Measurements from ENCODE around the gene KRTAP4-9.
"Not testable (repeated sequence)": the region's sequence is repeated elsewhere in the genome, so short reads cannot be mapped to it uniquely, and the experiment has no call there.

KRTAP4-9 gene

DNA sequence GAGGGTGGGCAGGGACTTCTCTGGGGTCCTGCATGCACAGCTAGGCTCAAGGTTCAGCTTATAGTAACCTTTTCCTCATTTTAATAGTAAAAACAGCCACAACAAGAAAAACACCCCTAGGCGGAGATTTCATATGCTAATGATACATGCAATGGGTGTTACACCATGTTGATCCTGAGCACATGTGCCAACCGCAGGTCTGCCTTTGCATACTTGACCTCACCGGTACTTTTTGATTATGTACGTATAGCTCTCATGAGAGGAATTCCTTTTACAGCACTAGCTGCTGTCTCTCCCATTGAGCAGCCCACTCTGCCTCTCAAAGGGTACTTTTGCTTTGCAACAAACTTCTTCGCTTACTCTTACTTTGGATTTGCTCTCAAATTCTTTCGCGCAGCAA is 9.1 kb upstream of the KRTAP4-9 start:
- in situ Hi-C loops (cut with MboI; ENCODE audit: low sequenced_read_pairs), result no loop called here

DNA sequence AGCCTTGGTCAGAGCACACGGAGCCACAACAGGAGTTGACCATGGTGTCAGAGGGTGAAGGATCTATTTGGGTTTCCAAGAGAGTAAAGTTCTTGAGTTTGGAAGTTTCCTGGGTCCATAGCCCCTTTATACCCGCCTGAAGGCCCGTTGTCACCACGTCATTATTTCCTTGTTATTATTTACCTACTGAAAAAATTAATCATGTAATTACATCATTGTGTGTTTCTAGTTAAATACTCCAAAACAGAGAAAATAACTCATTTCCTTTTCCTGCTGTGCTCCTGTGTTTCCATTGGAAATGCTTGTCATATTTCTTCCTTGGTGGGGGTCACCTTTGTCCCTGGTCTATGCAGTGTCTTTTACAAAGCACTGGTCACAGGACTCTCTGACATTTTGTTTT is 7.1 kb upstream of the KRTAP4-9 start, which contains the start of gene KRTAP4-8:
TSS of gene KRTAP4-8 (minus strand) at position 101 of the 400 bp plus-strand sequence. CDS start at position 43, 58 bp downstream.
- in situ Hi-C loops (cut with MboI; ENCODE audit: low sequenced_read_pairs), result no loop called here

DNA sequence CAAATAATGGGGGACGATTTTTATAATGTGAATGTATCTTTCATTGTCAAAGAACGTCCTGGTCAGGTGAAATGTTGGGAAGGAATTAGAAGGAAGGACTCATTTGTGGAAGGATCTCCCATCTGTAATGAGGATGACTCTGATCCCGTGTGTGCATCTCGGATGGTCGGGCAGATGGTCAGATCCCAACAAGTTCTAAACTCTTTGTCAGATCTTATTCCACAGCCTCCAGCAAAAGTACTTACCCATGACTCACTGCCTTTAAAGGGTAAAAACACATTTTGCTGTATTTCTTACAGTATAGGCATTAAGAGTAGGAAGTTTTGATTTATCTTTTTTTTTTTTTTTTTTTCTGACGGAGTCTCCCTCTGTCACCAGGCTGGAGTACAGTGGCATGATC is 6.7 kb upstream of the KRTAP4-9 start:
- in situ Hi-C loops (cut with MboI; ENCODE audit: low sequenced_read_pairs), result no loop called here

DNA sequence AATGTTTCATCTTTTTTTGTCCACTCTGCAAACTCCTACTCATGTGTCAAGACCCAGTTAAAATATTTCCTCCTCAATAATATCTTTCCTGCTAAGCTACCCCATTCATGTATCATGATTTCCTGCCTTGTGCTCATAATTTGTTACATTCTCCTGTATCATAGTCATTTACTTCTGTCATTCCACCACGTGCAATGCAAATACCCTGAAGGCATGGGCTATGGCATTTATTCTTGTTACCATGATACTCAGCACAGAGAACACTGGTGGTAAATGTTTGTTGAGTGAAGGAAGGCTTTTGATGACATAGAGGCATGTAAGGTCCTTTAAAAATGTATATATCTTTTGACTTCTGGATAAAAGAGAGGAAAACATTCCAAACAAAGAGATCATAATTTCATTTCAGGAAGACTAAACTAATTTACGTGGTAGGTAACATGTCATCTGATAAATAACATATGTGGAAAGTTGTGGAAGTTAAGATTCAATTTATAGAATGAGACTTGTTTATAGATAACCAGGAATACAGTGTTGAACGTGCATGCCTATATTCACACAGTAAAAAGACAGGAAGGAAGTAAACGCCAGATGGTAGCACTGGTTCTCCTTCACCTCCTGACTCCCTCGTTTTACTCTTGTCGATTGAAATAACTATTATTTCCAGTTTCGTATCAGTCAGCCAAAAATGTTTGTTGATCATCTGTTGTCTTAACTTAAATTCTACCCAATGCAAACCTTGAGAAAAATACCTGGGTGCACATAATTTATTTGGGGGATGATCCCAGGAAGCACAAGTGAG is 5.3 kb upstream of the KRTAP4-9 start:
- in situ Hi-C loops (cut with MboI; ENCODE audit: low sequenced_read_pairs), result not testable (repeated sequence)

DNA sequence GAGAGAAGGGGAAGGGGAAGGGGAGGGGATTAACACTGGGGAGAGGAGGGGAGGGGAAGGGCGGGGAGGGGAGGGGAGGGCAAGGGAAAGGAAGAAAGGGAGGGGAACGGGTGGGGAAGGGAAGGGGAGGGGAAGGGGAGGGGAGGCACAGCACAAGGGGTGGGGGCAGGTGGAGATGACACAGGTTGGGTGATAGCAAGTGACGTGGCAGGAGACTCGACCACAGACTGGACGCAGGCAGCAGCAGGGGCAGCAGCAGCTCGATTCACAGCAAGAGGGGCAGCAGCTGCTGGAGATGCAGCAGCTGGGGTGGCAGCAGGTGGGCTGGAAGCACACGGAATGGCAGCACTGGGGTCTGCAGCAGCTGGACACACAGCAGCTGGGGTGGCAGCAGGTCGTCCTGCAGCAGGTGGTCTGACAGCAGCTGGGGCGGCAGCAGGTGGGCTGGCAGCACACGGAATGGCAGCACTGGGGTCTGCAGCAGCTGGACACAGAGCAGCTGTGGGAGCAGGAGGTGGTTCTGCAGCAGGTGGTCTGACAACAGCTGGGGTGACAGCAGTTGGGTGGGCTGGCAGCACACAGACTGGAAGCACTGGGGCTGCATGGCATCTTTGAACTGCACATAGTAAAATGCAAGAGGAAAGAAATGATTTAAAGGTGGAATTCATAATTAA is 3.5 kb upstream of the KRTAP4-9 start, which contains the start of gene KRTAP4-16:
TSS of gene KRTAP4-16 (minus strand) at position 624 of the 674 bp plus-strand sequence. CDS start at position 624, 0 bp downstream.
- in situ Hi-C loops (cut with MboI; ENCODE audit: low sequenced_read_pairs), result no loop called here

DNA sequence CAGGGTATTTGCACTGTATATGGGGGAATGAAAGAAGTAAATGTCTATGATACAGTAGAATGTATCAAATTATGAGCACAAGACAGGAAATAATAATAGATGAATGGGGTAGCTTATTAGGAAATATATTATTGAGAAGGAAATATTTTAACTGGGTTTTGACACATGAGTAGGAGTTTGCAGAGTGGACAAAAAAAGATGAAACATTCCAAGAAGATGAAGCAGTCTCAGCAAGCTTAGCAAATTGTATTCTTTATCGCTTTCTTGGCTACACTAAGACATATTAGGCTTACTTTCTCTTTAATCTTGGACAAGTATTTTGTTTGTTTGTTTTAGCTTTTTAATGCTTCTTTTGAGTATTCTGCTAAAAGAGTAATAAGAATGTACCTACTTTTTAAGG is 1.3 kb upstream of the KRTAP4-9 start:
- in situ Hi-C loops (cut with MboI; ENCODE audit: low sequenced_read_pairs), result no loop called here

DNA sequence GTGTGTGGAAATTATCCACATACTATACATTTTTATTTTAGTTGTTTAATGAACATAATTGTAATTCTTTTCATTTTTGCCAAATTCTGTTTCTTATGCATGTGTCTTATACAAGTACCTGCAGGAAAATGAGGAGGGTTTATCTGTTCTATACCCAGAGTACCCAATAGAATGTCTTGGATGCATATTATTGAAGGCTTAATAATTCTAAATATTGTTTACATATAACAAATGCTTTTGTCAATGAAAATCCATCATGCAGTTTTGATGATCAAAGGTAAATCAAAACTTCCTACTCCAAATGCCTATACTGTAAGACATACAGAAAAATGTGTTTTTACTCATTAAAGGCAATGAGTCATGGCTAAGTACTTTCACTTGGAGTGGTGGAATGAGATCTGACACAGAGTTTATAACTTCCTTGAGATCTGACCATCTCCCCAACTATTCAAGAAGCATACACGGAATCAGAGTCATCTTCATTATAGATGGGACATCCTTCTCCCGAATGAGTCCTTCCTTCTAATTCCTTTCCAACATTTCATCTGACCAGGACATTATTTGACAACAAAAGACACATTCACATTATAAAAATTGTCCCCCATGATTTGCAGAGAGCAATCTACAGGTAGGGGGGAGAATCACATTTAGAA is 677 bp upstream of the KRTAP4-9 start:
- in situ Hi-C loops (cut with MboI; ENCODE audit: low sequenced_read_pairs), result not testable (repeated sequence)

DNA sequence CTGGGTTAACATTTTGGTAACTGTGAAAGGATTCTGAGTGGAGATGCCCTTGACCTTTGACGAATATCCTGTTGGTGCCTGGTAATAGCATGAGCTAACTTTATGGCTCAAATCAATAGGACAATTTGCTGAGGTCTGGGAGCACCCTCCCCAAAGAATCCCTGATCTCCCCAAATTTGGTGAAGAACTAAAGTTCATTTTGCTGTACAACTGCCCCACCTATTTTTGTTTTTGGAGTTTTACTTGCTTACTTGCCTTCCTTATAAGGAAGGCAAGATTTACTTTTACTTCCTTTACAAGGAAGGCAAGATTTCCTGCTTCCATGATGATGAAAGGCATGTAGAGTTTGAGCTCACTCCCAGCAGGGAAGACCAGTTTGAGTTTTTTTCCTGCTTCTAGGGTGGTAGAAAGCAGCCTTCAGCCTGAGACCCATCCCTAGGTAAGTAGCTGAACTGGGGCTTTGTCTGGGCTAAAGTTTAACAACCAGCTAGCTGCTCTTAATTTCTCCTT is 2.8 kb downstream of the KRTAP4-9 start:
- in situ Hi-C loops (cut with MboI; ENCODE audit: low sequenced_read_pairs), result no loop called here

DNA sequence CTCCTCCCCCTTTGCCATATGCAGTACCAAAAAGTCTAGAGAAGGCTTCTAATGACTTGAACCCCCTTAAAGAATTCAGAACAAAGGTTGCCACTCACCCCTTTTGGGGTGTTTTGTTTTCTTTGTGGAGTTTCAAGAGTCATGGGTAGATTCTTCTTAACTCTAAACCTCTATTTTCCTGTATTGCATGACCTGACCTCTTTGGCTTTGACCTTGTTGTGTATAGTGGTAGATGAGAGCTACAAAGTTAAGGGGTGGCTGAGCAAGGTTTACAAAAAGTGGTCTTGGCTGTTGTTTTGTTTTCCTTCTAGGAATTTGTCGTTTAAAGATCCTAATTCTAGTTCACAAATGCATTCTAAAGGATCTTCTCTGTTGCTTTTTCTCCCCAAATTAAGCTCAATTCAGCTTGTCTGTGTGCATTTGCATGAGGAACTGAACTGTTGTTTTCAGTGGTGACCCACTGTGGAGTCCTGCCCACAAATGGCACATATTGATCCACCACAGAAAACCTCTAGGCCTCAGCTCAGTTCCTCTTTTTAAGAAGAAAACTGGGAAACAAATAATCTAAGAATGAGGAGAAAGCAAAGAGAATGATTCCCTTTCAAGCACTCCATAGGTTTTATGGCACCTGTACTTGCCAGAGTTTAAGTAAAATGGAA is 3.7 kb downstream of the KRTAP4-9 start:
- in situ Hi-C loops (cut with MboI; ENCODE audit: low sequenced_read_pairs), result not testable (repeated sequence)

DNA sequence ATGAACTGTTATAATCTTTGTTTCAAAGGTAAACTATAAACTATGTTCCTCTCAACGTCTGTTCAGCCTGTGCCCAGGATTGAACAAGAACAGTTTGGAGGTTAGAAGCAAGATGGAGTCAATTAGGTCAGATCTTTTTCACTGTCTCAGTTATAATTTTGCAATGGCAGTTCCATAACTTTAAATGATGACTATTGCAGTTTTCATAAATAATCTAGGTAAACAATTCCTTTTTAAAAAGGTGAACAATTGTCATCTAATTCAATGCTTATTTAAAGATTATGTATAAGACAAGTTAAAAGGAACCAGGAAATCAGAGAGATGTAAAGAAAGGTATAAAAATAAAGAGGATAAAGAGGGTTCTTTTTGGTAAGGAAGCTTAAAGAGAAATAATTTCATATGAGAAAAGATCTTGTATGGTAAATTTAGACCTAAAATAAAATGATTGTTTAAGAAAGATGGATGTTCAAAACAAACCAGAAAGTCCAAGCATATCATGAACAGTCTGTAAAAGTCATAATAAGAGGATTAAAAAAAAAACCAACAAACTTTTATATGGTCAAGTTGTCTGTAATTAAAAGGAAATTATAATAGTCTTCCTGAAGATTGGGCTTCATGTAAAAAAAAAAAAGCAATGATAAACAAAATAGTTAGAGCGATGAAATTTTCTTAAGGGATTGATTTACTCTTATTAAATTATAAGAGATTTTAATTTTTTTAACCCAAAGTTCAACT is 6.1 kb downstream of the KRTAP4-9 start:
- in situ Hi-C loops (cut with MboI; ENCODE audit: low sequenced_read_pairs), result no loop called here

DNA sequence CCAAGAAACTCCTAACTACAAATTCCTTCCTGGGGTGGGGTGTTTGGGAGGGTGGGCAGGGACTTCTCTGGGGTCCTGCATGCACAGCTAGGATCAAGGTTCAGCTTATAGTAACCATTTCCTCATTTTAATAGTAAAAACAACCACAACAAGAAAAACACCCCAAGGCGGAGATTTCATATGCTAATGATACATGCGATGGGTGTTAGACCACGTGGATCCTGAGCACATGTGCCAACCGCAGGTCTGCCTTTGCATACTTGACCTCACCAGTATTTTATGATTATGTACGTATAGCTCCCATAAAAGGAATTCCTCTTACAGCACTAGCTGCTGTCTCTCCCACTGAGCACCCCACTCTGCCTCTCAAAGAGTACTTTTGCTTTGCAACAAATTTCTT is 11.1 kb downstream of the KRTAP4-9 start:
- in situ Hi-C loops (cut with MboI; ENCODE audit: low sequenced_read_pairs), result no loop called here

DNA sequence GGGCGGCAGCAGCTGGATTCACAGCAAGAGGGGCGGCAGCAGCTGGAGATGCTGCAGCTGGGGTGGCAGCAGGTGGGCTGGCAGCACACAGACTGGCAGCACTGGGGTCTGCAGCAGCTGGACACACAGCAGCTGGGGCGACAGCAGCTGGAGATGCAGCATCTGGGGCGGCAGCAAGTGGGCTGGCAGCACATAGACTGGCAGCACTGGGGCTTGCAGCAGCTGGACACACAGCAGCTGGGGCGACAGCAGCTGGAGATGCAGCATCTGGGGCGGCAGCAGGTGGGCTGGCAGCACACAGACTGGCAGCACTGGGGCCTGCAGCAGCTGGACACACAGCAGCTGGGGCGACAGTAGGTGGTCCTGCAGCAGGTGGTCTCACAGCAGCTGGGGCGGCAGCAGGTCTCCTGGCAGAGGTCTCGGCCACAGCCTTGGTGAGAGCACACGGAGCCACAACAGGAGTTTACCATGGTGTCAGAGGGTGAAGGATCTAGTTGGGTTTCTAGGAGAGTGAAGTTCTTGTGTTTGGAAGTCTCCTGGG is 12.7 kb downstream of the KRTAP4-9 start, which contains the start of gene KRTAP4-11:
TSS of gene KRTAP4-11 (minus strand) at position 528 of the 541 bp plus-strand sequence. CDS start at position 470, 58 bp downstream.
- in situ Hi-C loops (cut with MboI; ENCODE audit: low sequenced_read_pairs), result not testable (repeated sequence)

DNA sequence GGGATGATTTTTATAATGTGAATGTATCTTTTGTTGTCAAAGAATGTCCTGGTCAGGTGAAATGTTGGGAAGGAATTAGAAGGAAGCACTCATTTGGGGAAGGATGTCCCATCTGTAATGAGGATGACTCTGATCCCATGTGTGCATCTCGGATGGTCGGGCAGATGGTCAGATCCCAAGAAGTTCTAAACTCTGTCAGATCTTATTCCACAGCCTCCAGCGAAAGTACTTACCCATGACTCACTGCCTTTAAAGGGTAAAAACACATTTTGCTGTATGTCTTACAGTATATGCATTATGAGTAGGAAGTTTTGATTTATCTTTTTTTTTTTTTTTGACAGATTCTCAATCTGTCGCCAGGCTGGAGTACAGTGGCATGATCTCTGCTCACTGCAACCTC is 13.5 kb downstream of the KRTAP4-9 start:
- in situ Hi-C loops (cut with MboI; ENCODE audit: low sequenced_read_pairs), result no loop called here

DNA sequence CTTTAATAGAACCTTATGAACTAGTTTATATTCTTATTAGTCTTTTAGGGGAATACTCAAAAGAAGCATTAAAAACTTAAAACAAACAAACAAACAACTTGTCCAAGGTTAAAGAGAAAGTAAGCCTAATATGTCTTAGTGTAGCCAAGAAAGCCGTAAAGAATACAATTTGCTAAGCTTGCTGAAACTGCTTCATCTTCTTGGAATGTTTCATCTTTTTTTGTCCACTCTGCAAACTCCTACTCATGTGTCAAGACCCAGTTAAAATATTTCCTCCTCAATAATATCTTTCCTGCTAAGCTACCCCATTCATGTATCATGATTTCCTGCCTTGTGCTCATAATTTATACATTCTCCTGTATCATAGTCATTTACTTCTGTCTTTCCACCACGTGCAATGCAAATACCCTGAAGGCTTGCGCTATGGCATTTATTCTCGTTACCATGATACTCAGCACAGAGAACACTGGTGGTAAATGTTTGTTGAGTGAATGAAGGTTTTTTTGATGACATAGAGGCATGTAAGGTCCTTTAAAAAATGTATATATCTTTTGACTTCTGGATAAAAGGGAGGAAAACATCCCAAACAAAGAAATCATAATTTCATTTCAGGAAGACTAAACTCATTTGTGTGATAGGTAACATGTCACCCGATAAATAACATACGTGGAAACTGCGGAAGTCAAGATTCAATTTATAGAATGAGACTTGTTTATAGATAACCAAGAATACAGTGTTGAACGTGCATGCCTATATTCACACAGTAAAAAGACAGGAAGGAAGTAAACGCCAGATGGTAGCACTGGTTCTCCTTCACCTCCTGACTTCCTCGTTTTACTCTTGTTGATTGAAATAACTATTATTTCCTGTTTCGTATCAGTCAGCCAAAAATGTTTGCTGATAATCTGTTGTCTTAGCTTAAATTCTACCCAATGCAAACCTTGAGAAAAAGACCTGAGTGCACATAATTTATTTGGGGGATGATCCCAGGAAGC is 14.8 kb downstream of the KRTAP4-9 start:
- in situ Hi-C loops (cut with MboI; ENCODE audit: low sequenced_read_pairs), result not testable (repeated sequence)

DNA sequence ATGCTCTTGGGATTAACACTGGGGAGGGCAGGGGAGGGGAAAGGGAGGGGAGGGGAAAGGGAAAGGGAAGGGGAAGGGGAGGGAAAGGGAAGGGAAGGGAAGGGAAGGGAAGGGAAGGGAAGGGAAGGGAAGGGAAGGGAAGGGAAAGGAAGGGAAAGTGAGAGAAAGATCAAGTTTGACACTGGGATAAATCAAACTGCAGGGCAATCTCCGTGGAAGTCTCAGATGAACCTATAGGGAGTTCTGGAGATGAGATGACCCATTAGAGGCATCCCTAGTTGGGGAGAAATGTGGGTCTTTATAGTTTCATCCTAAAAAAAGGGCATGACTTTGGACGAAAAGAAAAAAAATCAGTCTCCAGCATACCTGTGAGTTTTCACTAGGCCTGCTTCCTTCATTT is 16.6 kb downstream of the KRTAP4-9 start:
- in situ Hi-C loops (cut with MboI; ENCODE audit: low sequenced_read_pairs), result no loop called here

DNA sequence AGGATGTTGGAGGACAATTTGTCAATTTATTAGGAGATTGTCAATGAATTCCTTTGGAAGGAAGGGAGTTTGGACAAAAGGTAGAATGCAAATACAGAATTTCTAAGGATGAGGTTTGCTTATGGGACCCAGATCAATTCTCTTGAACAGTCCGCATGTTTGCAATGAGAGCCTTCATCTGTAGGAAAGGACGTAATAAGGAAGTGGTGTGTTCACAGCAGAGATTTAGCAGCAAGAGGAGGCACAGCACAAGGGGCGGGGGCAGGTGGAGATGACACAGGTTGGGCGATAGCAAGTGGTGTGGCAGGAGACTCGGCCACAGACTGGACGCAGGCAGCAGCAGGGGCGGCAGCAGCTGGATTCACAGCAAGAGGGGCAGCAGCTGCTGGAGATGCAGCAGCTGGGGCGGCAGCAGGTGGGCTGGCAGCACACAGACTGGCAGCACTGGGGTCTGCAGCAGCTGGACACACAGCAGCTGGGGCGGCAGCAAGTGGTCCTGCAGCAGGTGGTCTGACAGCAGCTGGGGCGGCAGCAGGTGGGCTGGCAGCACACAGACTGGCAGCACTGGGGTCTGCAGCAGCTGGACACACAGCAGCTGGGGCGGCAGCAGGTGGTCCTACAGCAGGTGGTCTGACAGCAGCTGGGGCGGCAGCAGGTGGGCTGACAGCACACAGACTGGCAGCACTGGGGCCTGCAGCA is 18.3 kb downstream of the KRTAP4-9 start:
- in situ Hi-C loops (cut with MboI; ENCODE audit: low sequenced_read_pairs), result not testable (repeated sequence)

DNA sequence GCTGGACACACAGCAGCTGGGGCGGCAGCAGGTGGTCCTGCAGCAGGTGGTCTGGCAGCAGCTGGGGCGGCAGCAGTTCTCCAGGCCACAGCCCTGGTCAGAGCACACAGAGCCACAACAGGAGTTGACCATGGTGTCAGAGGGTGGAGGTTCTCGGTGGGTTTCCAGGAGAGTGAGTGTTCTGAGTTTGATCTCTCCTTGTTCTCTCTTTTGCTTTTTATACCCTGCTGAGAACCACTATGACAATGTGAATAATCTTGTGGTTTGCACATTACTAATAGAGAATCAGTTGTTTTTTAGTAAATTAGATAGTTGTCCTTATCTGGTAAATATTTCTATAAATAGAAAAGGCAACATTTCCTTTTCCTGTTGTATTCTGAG is 18.8 kb downstream of the KRTAP4-9 start, which contains the start of gene KRTAP4-12:
TSS of gene KRTAP4-12 (minus strand) at position 192 of the 381 bp plus-strand sequence. CDS start at position 132, 60 bp downstream.
- in situ Hi-C loops (cut with MboI; ENCODE audit: low sequenced_read_pairs), result not testable (repeated sequence)

DNA sequence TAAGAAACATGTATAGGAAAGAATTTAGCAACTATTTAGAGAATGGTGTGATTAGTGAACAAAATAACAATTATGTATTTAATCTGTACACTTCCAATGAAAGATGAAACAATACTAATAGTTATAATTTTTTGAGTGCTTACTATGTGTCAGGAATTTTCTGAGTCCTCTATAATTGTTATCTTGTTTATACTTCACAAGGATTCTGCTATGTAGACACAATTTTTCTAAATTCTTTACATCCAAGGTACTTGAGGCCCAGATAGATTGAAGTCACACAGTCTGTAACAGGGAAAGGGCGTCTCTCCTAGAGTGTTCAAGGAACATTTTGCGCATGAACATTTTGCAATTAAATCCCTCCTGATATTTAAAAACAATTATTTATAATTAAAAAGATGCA is 19.9 kb downstream of the KRTAP4-9 start:
- in situ Hi-C loops (cut with MboI; ENCODE audit: low sequenced_read_pairs), result no loop called here
